Measurements from ENCODE around the gene SIX3.

GRCh38 chr2:44970846-44971450, 29.4 kb downstream of the SIX3 start:
- TF ChIP-seq CTCF (IDR thresholded peaks at IDR 0.05; ENCODE audit: insufficient read depth, low read length) (no peak), POLR2AphosphoS5 (IDR thresholded peaks at IDR 0.05; ENCODE audit: low read depth) (no peak), REST (IDR thresholded peaks at IDR 0.05; ENCODE audit: insufficient replicate concordance, low read depth) (no peak), SPI1 (IDR thresholded peaks at IDR 0.05; ENCODE audit: borderline replicate concordance, low read depth) (no peak)

Data from HL-60 (cell line).